GM12874 (cell line): Measurements from ENCODE around the gene PCDHGC3.
A peak's percentile ranks its signal among the peaks of the same experiment; 100 is the strongest.

Experiments used
- TF ChIP-seq, protein P1 (sequence below): IDR thresholded peaks from 2 replicates; pipeline ENCODE4 v1.5.1; 2011; ENCODE audit warnings: low read depth, mild to moderate bottlenecking, control low read depth, low read length, moderate library complexity; ENCODE audit not compliant: insufficient read depth

Gene PCDHGC3

DNA sequence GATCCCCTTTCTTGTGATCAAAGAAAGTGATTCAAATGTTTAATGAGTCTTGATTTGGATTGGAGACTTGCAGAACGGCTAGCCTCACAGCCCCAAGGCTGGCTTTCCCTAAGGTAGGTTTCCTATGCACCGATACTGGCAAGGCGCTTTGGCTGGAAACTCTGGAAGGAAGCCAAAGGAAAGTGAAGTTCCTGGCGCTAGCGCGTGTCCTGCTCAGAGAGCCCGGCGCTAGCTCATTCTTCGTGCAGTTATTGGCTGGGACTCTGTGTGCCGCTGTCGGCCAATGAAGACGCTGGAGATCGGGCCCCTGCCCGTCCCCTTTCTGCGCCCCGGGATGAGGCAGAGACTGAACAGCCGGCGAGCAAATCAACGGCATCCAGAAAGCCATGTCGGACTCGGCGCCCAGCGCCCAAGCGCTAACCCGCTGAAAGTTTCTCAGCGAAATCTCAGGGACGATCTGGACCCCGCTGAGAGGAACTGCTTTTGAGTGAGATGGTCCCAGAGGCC is at the start of gene PCDHGC3:
TSS of gene PCDHGC3 (plus strand) at position 342 of the 507 bp plus-strand sequence. CDS start at position 493, 151 bp downstream.
- TF ChIP-seq, protein P1, sequence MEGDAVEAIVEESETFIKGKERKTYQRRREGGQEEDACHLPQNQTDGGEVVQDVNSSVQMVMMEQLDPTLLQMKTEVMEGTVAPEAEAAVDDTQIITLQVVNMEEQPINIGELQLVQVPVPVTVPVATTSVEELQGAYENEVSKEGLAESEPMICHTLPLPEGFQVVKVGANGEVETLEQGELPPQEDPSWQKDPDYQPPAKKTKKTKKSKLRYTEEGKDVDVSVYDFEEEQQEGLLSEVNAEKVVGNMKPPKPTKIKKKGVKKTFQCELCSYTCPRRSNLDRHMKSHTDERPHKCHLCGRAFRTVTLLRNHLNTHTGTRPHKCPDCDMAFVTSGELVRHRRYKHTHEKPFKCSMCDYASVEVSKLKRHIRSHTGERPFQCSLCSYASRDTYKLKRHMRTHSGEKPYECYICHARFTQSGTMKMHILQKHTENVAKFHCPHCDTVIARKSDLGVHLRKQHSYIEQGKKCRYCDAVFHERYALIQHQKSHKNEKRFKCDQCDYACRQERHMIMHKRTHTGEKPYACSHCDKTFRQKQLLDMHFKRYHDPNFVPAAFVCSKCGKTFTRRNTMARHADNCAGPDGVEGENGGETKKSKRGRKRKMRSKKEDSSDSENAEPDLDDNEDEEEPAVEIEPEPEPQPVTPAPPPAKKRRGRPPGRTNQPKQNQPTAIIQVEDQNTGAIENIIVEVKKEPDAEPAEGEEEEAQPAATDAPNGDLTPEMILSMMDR: peak; percentile 65

DNA sequence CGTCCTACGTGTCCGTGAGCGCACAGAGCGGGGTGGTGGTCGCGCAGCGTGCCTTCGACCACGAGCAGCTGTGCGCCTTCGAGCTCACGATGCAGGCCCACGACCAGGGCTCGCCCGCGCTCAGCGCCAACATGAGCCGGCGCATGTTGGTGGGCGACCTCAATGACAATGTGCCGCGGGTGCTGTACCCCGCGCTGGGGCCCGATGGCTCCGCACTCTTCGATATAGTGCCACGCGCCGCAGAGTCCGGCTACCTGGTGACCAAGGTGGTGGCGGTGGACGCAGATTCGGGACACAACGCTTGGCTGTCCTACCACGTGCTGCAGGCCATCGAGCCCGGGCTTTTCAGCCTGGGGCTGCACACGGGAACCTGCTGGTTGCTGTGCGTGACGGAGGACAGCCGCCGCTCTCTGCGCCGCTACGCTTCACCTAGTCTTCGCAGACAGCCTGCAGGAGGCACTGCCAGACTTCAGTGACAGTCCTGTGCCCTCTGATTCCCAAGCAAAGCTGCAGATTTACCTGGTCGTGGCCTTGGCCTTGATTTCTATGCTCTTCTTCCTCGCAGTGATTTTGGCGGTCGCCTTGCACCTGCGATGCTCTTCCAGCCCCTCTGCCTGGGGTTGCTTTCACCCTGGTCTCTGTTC is 47.9 kb upstream of the PCDHGC3 start:
- TF ChIP-seq, protein P1: no peak

DNA sequence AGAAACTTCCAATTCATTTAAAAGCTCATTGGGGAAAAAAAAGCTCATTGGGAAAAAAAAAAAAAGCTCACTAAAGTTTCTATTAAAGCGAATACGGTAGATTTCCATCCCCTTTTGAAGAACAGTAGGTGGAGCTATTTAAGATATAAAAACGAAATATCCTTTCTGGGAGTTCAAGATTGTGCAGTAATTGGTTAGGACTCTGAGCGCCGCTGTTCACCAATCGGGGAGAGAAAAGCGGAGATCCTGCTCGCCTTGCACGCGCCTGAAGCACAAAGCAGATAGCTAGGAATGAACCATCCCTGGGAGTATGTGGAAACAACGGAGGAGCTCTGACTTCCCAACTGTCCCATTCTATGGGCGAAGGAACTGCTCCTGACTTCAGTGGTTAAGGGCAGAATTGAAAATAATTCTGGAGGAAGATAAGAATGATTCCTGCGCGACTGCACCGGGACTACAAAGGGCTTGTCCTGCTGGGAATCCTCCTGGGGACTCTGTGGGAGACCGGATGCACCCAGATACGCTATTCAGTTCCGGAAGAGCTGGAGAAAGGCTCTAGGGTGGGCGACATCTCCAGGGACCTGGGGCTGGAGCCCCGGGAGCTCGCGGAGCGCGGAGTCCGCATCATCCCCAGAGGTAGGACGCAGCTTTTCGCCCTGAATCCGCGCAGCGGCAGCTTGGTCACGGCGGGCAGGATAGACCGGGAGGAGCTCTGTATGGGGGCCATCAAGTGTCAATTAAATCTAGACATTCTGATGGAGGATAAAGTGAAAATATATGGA is 45.2 kb upstream of the PCDHGC3 start, which contains the start of gene PCDHGA12:
TSS of gene PCDHGA12 (plus strand) at position 176 of the 782 bp plus-strand sequence. CDS start at position 429, 253 bp downstream.
- TF ChIP-seq, protein P1: peak; percentile 53

DNA sequence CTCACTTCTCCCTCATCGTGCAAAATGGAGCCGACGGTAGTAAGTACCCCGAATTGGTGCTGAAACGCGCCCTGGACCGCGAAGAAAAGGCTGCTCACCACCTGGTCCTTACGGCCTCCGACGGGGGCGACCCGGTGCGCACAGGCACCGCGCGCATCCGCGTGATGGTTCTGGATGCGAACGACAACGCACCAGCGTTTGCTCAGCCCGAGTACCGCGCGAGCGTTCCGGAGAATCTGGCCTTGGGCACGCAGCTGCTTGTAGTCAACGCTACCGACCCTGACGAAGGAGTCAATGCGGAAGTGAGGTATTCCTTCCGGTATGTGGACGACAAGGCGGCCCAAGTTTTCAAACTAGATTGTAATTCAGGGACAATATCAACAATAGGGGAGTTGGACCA is 44.5 kb upstream of the PCDHGC3 start:
- TF ChIP-seq, protein P1: no peak

DNA sequence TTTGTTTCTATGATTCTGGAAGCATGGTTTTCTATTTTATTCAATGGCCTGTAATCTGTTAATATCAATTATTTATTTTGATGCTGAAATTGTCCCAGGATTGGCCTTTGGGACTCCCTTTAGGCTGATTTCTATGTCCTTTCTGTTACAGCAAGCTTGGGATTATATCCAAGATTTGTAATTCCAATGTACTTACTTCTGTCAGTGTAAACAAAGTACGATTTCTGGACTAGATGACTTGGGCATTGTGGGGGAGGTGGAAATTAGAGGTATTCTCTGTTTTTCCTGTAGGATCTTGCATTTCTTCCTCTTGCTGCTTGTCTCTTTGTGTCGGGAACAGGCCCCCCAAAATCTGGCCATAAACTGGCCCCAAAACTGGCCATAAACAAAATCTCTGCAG is 41.8 kb upstream of the PCDHGC3 start:
- TF ChIP-seq, protein P1: no peak

DNA sequence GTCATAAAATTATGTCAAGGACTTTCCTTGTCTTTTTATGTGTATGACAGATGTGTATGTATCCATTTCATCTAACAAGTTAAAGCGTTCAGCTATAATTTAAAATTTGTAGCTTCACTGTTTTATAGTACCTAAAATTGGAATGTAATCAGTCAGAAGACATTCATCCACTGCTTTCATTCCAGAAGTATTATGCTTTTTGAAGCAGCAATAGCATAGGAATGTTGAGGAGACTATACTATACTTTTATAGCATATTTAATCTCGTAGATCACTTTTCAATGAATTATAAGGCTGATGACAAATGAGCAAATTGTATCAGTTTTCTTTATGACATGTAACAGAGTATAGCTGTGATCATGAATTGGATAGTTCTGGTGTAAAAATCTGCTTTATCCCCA is 38.5 kb upstream of the PCDHGC3 start:
- TF ChIP-seq, protein P1: no peak

DNA sequence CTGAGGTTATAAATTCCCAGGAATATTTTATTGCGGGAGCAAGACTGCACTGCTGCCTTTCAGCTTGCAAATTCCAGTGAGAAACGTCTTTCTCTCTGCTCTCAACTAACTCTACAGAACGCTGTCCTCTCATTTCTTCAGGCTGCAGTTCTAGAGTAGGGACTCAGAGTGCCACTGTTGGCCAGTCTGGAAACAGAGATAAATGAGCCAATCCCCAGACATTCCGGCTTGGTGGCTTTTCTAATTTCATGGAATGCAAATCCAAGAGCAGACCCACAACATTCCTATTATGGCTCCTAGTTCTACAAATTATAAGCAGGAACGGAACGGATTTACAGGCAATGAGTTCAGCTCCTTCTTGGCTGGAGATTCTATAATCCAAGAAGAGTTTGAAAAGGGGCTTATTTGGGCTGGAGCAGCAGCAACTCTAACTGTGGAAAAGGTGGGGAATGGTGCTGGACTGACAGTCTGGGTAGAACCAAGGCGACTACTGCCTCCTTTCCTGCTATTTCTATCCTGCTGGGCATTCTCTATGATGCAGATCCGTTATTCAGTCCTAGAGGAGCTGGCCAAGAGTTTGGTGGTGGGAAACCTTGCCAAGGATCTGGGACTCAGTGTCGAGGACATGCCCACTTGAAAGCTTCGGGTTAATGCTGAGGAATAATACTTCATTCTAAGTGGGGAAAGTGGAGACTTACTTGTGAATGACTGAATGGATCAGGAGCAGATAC is 36.2 kb upstream of the PCDHGC3 start:
- TF ChIP-seq, protein P1: no peak
